ENCODE results near the gene PRLR. TPM values are rescaled to one million over a fixed set of nuclear protein-coding genes. Genes with fewer than 3 reads are reported as not detected.
"Not testable (repeated sequence)": the region's sequence is repeated elsewhere in the genome, so short reads cannot be mapped to it uniquely, and the experiment has no call there.

Gene PRLR
- total and polyA plus RNA-seq, 11 donors, result 0.08 to 2.2 (median 0.57) TPM

- H3K4me1 ChIP-seq, result no peaks in the 10 kb centered on the region
- H3K4me3 ChIP-seq, result no peak overlapping the region
- intact Hi-C loops (cut with DNase I), result no loop called here
- TF ChIP-seq CTCF (IDR thresholded peaks at IDR 0.05), result no peak
- no peak for TF ChIP-seq POLR2A (IDR thresholded peaks at IDR 0.05)
- H3K27me3 ChIP-seq, result peaks cover 0 to 35% (median 3%) of the 10 kb centered on the region in 9 donors
- no peak for ATAC-seq
- no peak overlapping the region for H3K27ac ChIP-seq
- H3K9me3 ChIP-seq, result no peaks in the 10 kb centered on the region
- WGBS, 4 donors, result 75 to 83% (median 80%) methylated on average over 4 of the region's 4 CpGs
- no peak for DNase-seq
- H3K36me3 ChIP-seq, result no peaks in the 10 kb centered on the region
These were observed 185.6 kb downstream of the PRLR start for GRCh38 chr5:35044649-35045048.

GRCh38 chr5:35042781-35043180, 187.5 kb downstream of the PRLR start:
- DNase-seq (no peak), ATAC-seq (no peak)
- Histone ChIP-seq H3K27me3 (peaks cover 0 to 30% (median 3%) of the 10 kb centered on the region in 9 donors), H3K27ac (no peak overlapping the region), H3K4me3 (no peak overlapping the region), H3K36me3 (no peaks in the 10 kb centered on the region), H3K4me1 (no peaks in the 10 kb centered on the region), H3K9me3 (no peaks in the 10 kb centered on the region)
- 76 to 87% (median 86%) methylated on average over 4 of the region's 4 CpGs for WGBS, 4 donors
- intact Hi-C loops (cut with DNase I), result no loop called here
- no peak for TF ChIP-seq POLR2A (IDR thresholded peaks at IDR 0.05)

- Histone ChIP-seq H3K9me3 (no peaks in the 10 kb centered on the region), H3K4me1 (no peaks in the 10 kb centered on the region), H3K27ac (no peak overlapping the region), H3K27me3 (peaks cover 0 to 20% (median 0%) of the 10 kb centered on the region in 9 donors), H3K36me3 (no peaks in the 10 kb centered on the region), H3K4me3 (no peak overlapping the region)
- TF ChIP-seq POLR2A (IDR thresholded peaks at IDR 0.05) (no peak), CTCF (IDR thresholded peaks at IDR 0.05) (no peak)
- ATAC-seq (no peak), DNase-seq (no peak)
- WGBS, 4 donors, result 53 to 69% (median 64%) methylated on average over 3 of the region's 3 CpGs
- intact Hi-C loops (cut with DNase I), result no loop called here
These were observed 189.0 kb downstream of the PRLR start for GRCh38 chr5:35041261-35041660.

- intact Hi-C loops (cut with DNase I), result no loop called here
- DNase-seq (no peak), ATAC-seq (no peak)
- H3K36me3 ChIP-seq, result no peaks in the 10 kb centered on the region
- 58 to 62% (median 60%) methylated on average over 2 of the region's 2 CpGs for WGBS, 4 donors
- H3K27ac ChIP-seq, result no peak overlapping the region
- no peaks in the 10 kb centered on the region for H3K9me3 ChIP-seq
- TF ChIP-seq CTCF (IDR thresholded peaks at IDR 0.05), result no peak
- H3K27me3 ChIP-seq, result peaks cover 0 to 13% (median 0%) of the 10 kb centered on the region in 9 donors
- H3K4me3 ChIP-seq, result no peak overlapping the region
- H3K4me1 ChIP-seq, result no peaks in the 10 kb centered on the region
These were observed 191.4 kb downstream of the PRLR start for GRCh38 chr5:35038891-35039290.

- WGBS, 4 donors, result 80 to 85% (median 82%) methylated on average over 4 of the region's 4 CpGs
These were observed 193.8 kb downstream of the PRLR start for GRCh38 chr5:35036536-35036935.

GRCh38 chr5:35035929-35036328, 194.4 kb downstream of the PRLR start:
- H3K4me1 ChIP-seq; intact Hi-C loops (cut with DNase I); H3K4me3 ChIP-seq; H3K27ac ChIP-seq; H3K9me3 ChIP-seq; H3K36me3 ChIP-seq; ATAC-seq; DNase-seq: not testable (repeated sequence)
- H3K27me3 ChIP-seq, result peaks cover 0 to 13% (median 0%) of the 10 kb centered on the region in 9 donors
- WGBS, 4 donors, result 82 to 85% (median 84%) methylated on average over 4 of the region's 4 CpGs

More at GRCh38 chr5:35036536-35036935, 193.8 kb downstream of the PRLR start:
- ATAC-seq (no peak), DNase-seq (no peak)
- peaks cover 0 to 13% (median 0%) of the 10 kb centered on the region in 9 donors for H3K27me3 ChIP-seq
- H3K9me3 ChIP-seq, result no peaks in the 10 kb centered on the region
- H3K4me1 ChIP-seq, result no peaks in the 10 kb centered on the region
- no peaks in the 10 kb centered on the region for H3K36me3 ChIP-seq
- intact Hi-C loops (cut with DNase I), result no loop called here
- H3K27ac ChIP-seq, result no peak overlapping the region
- no peak for TF ChIP-seq POLR2A (IDR thresholded peaks at IDR 0.05)
- no peak for TF ChIP-seq CTCF (IDR thresholded peaks at IDR 0.05)
- H3K4me3 ChIP-seq, result no peak overlapping the region

Data from heart left ventricle (tissue), 16 donors.